PC-3 (cell line): ENCODE data around the gene ZBTB33. TPM values are rescaled to one million over a fixed set of nuclear protein-coding genes. Genes with fewer than 3 reads are reported as not detected.

Source experiments
- ATAC-seq: fragments of 200-7000 bp; cut with Tn5 transposase; 2 replicates; pipeline ENCODE4 v1.9.1; 2020; ENCODE audit warnings: mild to moderate bottlenecking, moderate library complexity
- BruUV-seq: library from RNA; stranded (reverse); fragments of 400-500 nt; replicated peaks from 2 replicates; lab custom pipeline; 2021; lab: Mats Ljungman, UMichigan
- CTCF ChIA-PET: fragments of 300-600 bp; sonication (Branson Sonifier 250); formaldehyde crosslinking; loops from one replicate; lab custom pipeline; 2022; ENCODE audit warnings: antibody characterized with exemption; lab: Charles Lee
- POLR2A ChIA-PET: fragments of 300-600 bp; sonication (Branson Sonifier 250); formaldehyde crosslinking; loops from one replicate; lab custom pipeline; 2022; ENCODE audit warnings: antibody characterized with exemption; ENCODE audit not compliant: unreplicated experiment; lab: Charles Lee
- DNase-seq: peaks from one replicate; pipeline ENCODE4 v3.0.0-alpha.2; 2015
- H2AFZ ChIP-seq: fragments of 300-600 bp; sonication (generic); 2 replicates; pipeline ENCODE4 v1.6.0; 2016; ENCODE audit warnings: antibody characterized with exemption, low read length
- H3F3A ChIP-seq: fragments of 300-600 bp; sonication (generic); one replicate; pipeline ENCODE4 v1.6.0; 2017; ENCODE audit warnings: antibody characterized with exemption, low read length, control low read depth, mild to moderate bottlenecking; ENCODE audit not compliant: unreplicated experiment
- H3K27ac ChIP-seq: fragments of 300-600 bp; sonication (generic); 2 replicates; pipeline ENCODE4 v1.5.1; 2016; ENCODE audit warnings: mild to moderate bottlenecking, low read length
- H3K27me3 ChIP-seq: fragments of 300-600 bp; sonication (generic); 2 replicates; pipeline ENCODE4 v1.6.1; 2016; ENCODE audit warnings: low read length, mixed read lengths
- H3K36me3 ChIP-seq: fragments of 300-600 bp; sonication (generic); 2 replicates; pipeline ENCODE4 v1.6.1; 2016; ENCODE audit warnings: low read depth, mixed run types, low read length, mixed read lengths
- H3K4me1 ChIP-seq: fragments of 300-600 bp; sonication (generic); 2 replicates; pipeline ENCODE4 v1.5.1; 2016; ENCODE audit warnings: low read length; ENCODE audit not compliant: insufficient read depth
- H3K4me2 ChIP-seq: fragments of 300-600 bp; sonication (generic); 2 replicates; pipeline ENCODE4 v1.6.0; 2016; ENCODE audit warnings: low read length
- H3K4me3 ChIP-seq: fragments of 300-600 bp; sonication (generic); 2 replicates; pipeline ENCODE4 v1.5.1; 2016; ENCODE audit warnings: mild to moderate bottlenecking, low read length, mixed read lengths
- H3K79me2 ChIP-seq: fragments of 300-600 bp; sonication (generic); 2 replicates; pipeline ENCODE4 v1.6.1; 2017; ENCODE audit warnings: low read length, mixed read lengths
- H3K9ac ChIP-seq: fragments of 300-600 bp; sonication (generic); 2 replicates; pipeline ENCODE4 v1.6.0; 2016; ENCODE audit warnings: mild to moderate bottlenecking, low read length
- H3K9me2 ChIP-seq: fragments of 300-600 bp; sonication (generic); replicated peaks from 2 replicates; pipeline ENCODE4 v1.6.1; 2016; ENCODE audit warnings: mixed run types, low read length, mixed read lengths
- H3K9me3 ChIP-seq: fragments of 300-600 bp; sonication (generic); 2 replicates; pipeline ENCODE4 v1.6.1; 2016; ENCODE audit warnings: low read length, mixed read lengths
- H4K20me1 ChIP-seq: fragments of 300-600 bp; sonication (generic); 2 replicates; pipeline ENCODE4 v1.6.1; 2016; ENCODE audit warnings: low read length, mixed read lengths
- EZH2 ChIP-seq: fragments of 300-600 bp; sonication (generic); IDR thresholded peaks from one replicate; pipeline ENCODE4 v1.6.1; 2017; ENCODE audit warnings: antibody characterized with exemption, mild to moderate bottlenecking, low read length; ENCODE audit not compliant: unreplicated experiment
- EZH2phosphoT487 ChIP-seq: fragments of 300-600 bp; sonication (generic); IDR thresholded peaks from 2 replicates; pipeline ENCODE4 v1.6.1; 2018; ENCODE audit warnings: mild to moderate bottlenecking, antibody characterized with exemption, low read length, borderline replicate concordance
- intact Hi-C: fragments of 100-400 bp; cut with micrococcal nuclease; formaldehyde crosslinking; loops from 2 replicates; pipeline ENCODE4 v1.9.0; 2023
- total RNA-seq: library from RNA; depleted of rRNA; stranded (reverse); fragments of >200 nt; gene quantifications from 2 replicates; pipeline ENCODE4 v1.2.3, GENCODE V29; 2014
- TF ChIP-seq, protein P1 (sequence below): fragments of 300-600 bp; sonication (generic); conservative IDR thresholded peaks from 2 replicates; pipeline ENCODE4 v1.5.1; 2017; ENCODE audit warnings: antibody characterized with exemption, low read depth, mild to moderate bottlenecking, low read length

The ZBTB33 gene
- total RNA-seq, 1 experiment from 2014 or later: 14.3 TPM

- intact Hi-C loops: no loop called here
- H3K4me2 ChIP-seq: no peak overlapping the region
- ATAC-seq: no peak
- H3K79me2 ChIP-seq: no peaks in the 10 kb centered on the region
- no peaks in the 10 kb centered on the region for H3F3A ChIP-seq
- ChIA-PET CTCF (no interaction called here), POLR2A (no interaction called here)
- no peaks in the 10 kb centered on the region for H3K36me3 ChIP-seq
- H4K20me1 ChIP-seq: no peaks in the 10 kb centered on the region
- no peak overlapping the region for H2AFZ ChIP-seq
- no peak overlapping the region for H3K4me3 ChIP-seq
- TF ChIP-seq, protein P1, sequence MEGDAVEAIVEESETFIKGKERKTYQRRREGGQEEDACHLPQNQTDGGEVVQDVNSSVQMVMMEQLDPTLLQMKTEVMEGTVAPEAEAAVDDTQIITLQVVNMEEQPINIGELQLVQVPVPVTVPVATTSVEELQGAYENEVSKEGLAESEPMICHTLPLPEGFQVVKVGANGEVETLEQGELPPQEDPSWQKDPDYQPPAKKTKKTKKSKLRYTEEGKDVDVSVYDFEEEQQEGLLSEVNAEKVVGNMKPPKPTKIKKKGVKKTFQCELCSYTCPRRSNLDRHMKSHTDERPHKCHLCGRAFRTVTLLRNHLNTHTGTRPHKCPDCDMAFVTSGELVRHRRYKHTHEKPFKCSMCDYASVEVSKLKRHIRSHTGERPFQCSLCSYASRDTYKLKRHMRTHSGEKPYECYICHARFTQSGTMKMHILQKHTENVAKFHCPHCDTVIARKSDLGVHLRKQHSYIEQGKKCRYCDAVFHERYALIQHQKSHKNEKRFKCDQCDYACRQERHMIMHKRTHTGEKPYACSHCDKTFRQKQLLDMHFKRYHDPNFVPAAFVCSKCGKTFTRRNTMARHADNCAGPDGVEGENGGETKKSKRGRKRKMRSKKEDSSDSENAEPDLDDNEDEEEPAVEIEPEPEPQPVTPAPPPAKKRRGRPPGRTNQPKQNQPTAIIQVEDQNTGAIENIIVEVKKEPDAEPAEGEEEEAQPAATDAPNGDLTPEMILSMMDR: no peak
- TF ChIP-seq EZH2 (no peak), EZH2phosphoT487 (no peak)
- H3K9ac ChIP-seq: no peak overlapping the region
- H3K9me3 ChIP-seq: no peaks in the 10 kb centered on the region
- DNase-seq: no peak
- no peaks in the 10 kb centered on the region for H3K9me2 ChIP-seq
- no peaks in the 10 kb centered on the region for H3K27me3 ChIP-seq
- no TSS peak for BruUV-seq
- no peaks in the 10 kb centered on the region for H3K4me1 ChIP-seq
- H3K27ac ChIP-seq: no peak overlapping the region
Observed at GRCh38 chrX:120228187-120228908, 22.3 kb upstream of the ZBTB33 start.

GRCh38 chrX:120235284-120235683 is 15.3 kb upstream of the ZBTB33 start:
- no peaks in the 10 kb centered on the region for H3K36me3 ChIP-seq
- CTCF ChIA-PET: no interaction called here
- BruUV-seq: no TSS peak

More at GRCh38 chrX:120235284-120235683, 15.3 kb upstream of the ZBTB33 start:
- H3K4me3 ChIP-seq: no peak overlapping the region
- no peak overlapping the region for H3K4me2 ChIP-seq
- H3K9ac ChIP-seq: no peak overlapping the region
- no peaks in the 10 kb centered on the region for H3F3A ChIP-seq
- intact Hi-C loops: no loop called here
- H3K4me1 ChIP-seq: no peaks in the 10 kb centered on the region
- no peaks in the 10 kb centered on the region for H3K27me3 ChIP-seq
- H3K79me2 ChIP-seq: no peaks in the 10 kb centered on the region
- POLR2A ChIA-PET: no interaction called here
- DNase-seq (no peak), ATAC-seq (no peak)
- no peak overlapping the region for H2AFZ ChIP-seq
- no peaks in the 10 kb centered on the region for H4K20me1 ChIP-seq
- TF ChIP-seq EZH2phosphoT487 (no peak), EZH2 (no peak)
- TF ChIP-seq, protein P1: no peak
- no peaks in the 10 kb centered on the region for H3K9me3 ChIP-seq
- no peaks in the 10 kb centered on the region for H3K9me2 ChIP-seq
- no peak overlapping the region for H3K27ac ChIP-seq
